ENCODE results near the gene LAMB1. TPM values are rescaled to one million over a fixed set of nuclear protein-coding genes. Genes with fewer than 3 reads are reported as not detected.

Gene LAMB1
- total RNA-seq, 1 experiment from 2014 or later, result 101 TPM

DNA sequence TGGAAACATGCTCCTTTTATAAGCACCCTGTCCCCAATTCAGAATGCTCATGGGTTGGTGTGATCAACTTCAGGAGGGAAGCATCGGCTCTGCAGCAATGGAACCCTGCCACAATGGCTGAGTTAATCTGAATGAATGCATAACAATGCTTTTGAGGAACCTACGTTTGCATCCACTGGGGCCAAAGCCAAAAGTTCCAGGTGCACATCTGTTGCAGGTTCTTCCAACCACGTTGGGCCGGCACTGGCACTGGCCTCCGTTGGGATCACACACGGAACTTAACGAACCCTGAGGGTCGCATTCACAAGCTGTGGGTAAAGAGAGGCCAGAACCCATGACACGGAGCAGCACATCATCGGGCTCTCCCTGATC lies 43.4 kb downstream of the LAMB1 start:
- ATAC-seq, result peak; percentile 74
- no peak overlapping the region for H3K4me3 Mint-ChIP-seq
- H3K27me3 Mint-ChIP-seq (ENCODE audit: low read depth), result no peaks in the 10 kb centered on the region
- H3K9me3 Mint-ChIP-seq, result no peaks in the 10 kb centered on the region
- no peak for TF ChIP-seq IRF2 (CRISPR knock-in tag; IDR thresholded peaks at IDR 0.05; ENCODE audit: borderline replicate concordance, low read depth)
- 0 out of 2 replicates have a peak, but pooled peaks have one; percentile 42 for TF ChIP-seq EMX1 (CRISPR knock-in tag; IDR thresholded peaks at IDR 0.05)
- ChIA-PET CTCF (interaction anchor here (2.1 kb wide), 1 partner anchor 155 kb away, joined by 5 read pairs; no protein-coding TSS in a partner anchor), POLR2A (no interaction called here)
- H3K36me3 Mint-ChIP-seq, result peaks cover 72% of the 10 kb centered on the region
- H3K4me1 Mint-ChIP-seq, result peaks cover 20% of the 10 kb centered on the region
- DNase-seq (ENCODE audit: low spot score), result peak; percentile 21
- peak overlapping the region; percentile 64; the same call in 1 of the 2 replicates for H3K27ac Mint-ChIP-seq

- H3K4me1 Mint-ChIP-seq, result peaks cover 20% of the 10 kb centered on the region
- peak overlapping the region; percentile 56; the same call in 1 of the 2 replicates for H3K27ac Mint-ChIP-seq
- ChIA-PET CTCF (interaction anchor here (1.3 to 2.1 kb wide), 2 partner anchors 42 to 155 kb away, joined by 3 to 5 read pairs; no protein-coding TSS in a partner anchor), POLR2A (no interaction called here)
- H3K9me3 Mint-ChIP-seq, result no peaks in the 10 kb centered on the region
- H3K27me3 Mint-ChIP-seq (ENCODE audit: low read depth), result no peaks in the 10 kb centered on the region
- no peak overlapping the region for H3K4me3 Mint-ChIP-seq
- DNase-seq (ENCODE audit: low spot score), result no peak
- no peak for TF ChIP-seq ELF4 (CRISPR knock-in tag; IDR thresholded peaks at IDR 0.05; ENCODE audit: low read depth)
- TF ChIP-seq TP53 (CRISPR knock-in tag; IDR thresholded peaks at IDR 0.05), result no peak
- no peak for TF ChIP-seq CREM (CRISPR knock-in tag; IDR thresholded peaks at IDR 0.05)
- no peak for TF ChIP-seq RELA (CRISPR knock-in tag; IDR thresholded peaks at IDR 0.05; ENCODE audit: borderline replicate concordance)
- TF ChIP-seq NFATC4 (CRISPR knock-in tag; IDR thresholded peaks at IDR 0.05), result no peak
- peaks cover 67% of the 10 kb centered on the region for H3K36me3 Mint-ChIP-seq
- no peak; the same call in 1 of the 2 replicates for ATAC-seq
Observed at GRCh38 chr7:107958764-107959526, 44.0 kb downstream of the LAMB1 start.

DNA sequence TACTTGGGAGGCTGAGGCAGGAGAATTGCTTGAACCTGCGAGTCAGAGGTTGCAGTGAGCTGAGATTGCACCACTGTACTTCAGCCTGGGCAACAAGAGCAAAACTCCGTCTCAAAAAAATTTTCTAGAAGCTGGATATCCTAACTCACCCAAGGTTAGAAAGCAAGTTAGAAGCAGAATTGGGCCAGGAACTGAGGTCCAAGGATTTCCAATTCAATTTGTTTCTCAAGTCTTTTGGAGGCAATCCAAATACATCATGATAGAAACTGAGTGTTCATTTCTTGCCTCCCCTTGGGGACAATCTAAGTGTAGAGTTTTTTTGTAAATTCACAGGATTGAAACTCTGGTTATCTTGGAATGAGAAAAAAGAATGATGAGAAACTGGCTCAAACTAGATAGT lies 45.5 kb downstream of the LAMB1 start:
- no peaks in the 10 kb centered on the region for H3K9me3 Mint-ChIP-seq
- H3K27me3 Mint-ChIP-seq (ENCODE audit: low read depth), result no peaks in the 10 kb centered on the region
- TF ChIP-seq NFE2L1 (CRISPR knock-in tag; IDR thresholded peaks at IDR 0.05) (no peak), IRF2 (CRISPR knock-in tag; IDR thresholded peaks at IDR 0.05; ENCODE audit: borderline replicate concordance, low read depth) (no peak), NR1H2 (CRISPR knock-in tag; IDR thresholded peaks at IDR 0.05) (no peak), MXD4 (CRISPR knock-in tag; IDR thresholded peaks at IDR 0.05; ENCODE audit: borderline replicate concordance) (no peak), E2F5 (CRISPR knock-in tag; IDR thresholded peaks at IDR 0.05) (no peak), TEAD1 (CRISPR knock-in tag; IDR thresholded peaks at IDR 0.05) (no peak), SMAD4 (CRISPR knock-in tag; IDR thresholded peaks at IDR 0.05) (no peak), SMAD3 (CRISPR knock-in tag; IDR thresholded peaks at IDR 0.05; ENCODE audit: borderline replicate concordance) (no peak), ZNF281 (CRISPR knock-in tag; IDR thresholded peaks at IDR 0.05) (no peak)
- TF ChIP-seq, protein P1, sequence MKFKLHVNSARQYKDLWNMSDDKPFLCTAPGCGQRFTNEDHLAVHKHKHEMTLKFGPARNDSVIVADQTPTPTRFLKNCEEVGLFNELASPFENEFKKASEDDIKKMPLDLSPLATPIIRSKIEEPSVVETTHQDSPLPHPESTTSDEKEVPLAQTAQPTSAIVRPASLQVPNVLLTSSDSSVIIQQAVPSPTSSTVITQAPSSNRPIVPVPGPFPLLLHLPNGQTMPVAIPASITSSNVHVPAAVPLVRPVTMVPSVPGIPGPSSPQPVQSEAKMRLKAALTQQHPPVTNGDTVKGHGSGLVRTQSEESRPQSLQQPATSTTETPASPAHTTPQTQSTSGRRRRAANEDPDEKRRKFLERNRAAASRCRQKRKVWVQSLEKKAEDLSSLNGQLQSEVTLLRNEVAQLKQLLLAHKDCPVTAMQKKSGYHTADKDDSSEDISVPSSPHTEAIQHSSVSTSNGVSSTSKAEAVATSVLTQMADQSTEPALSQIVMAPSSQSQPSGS (CRISPR knock-in tag; IDR thresholded peaks at IDR 0.05; ENCODE audit: borderline replicate concordance, low read depth), result no peak
- TF ChIP-seq, protein P2, sequence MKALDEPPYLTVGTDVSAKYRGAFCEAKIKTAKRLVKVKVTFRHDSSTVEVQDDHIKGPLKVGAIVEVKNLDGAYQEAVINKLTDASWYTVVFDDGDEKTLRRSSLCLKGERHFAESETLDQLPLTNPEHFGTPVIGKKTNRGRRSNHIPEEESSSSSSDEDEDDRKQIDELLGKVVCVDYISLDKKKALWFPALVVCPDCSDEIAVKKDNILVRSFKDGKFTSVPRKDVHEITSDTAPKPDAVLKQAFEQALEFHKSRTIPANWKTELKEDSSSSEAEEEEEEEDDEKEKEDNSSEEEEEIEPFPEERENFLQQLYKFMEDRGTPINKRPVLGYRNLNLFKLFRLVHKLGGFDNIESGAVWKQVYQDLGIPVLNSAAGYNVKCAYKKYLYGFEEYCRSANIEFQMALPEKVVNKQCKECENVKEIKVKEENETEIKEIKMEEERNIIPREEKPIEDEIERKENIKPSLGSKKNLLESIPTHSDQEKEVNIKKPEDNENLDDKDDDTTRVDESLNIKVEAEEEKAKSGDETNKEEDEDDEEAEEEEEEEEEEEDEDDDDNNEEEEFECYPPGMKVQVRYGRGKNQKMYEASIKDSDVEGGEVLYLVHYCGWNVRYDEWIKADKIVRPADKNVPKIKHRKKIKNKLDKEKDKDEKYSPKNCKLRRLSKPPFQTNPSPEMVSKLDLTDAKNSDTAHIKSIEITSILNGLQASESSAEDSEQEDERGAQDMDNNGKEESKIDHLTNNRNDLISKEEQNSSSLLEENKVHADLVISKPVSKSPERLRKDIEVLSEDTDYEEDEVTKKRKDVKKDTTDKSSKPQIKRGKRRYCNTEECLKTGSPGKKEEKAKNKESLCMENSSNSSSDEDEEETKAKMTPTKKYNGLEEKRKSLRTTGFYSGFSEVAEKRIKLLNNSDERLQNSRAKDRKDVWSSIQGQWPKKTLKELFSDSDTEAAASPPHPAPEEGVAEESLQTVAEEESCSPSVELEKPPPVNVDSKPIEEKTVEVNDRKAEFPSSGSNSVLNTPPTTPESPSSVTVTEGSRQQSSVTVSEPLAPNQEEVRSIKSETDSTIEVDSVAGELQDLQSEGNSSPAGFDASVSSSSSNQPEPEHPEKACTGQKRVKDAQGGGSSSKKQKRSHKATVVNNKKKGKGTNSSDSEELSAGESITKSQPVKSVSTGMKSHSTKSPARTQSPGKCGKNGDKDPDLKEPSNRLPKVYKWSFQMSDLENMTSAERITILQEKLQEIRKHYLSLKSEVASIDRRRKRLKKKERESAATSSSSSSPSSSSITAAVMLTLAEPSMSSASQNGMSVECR (CRISPR knock-in tag; IDR thresholded peaks at IDR 0.05; ENCODE audit: borderline replicate concordance), result no peak
- TF ChIP-seq, protein P3, sequence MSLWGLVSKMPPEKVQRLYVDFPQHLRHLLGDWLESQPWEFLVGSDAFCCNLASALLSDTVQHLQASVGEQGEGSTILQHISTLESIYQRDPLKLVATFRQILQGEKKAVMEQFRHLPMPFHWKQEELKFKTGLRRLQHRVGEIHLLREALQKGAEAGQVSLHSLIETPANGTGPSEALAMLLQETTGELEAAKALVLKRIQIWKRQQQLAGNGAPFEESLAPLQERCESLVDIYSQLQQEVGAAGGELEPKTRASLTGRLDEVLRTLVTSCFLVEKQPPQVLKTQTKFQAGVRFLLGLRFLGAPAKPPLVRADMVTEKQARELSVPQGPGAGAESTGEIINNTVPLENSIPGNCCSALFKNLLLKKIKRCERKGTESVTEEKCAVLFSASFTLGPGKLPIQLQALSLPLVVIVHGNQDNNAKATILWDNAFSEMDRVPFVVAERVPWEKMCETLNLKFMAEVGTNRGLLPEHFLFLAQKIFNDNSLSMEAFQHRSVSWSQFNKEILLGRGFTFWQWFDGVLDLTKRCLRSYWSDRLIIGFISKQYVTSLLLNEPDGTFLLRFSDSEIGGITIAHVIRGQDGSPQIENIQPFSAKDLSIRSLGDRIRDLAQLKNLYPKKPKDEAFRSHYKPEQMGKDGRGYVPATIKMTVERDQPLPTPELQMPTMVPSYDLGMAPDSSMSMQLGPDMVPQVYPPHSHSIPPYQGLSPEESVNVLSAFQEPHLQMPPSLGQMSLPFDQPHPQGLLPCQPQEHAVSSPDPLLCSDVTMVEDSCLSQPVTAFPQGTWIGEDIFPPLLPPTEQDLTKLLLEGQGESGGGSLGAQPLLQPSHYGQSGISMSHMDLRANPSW (CRISPR knock-in tag; conservative IDR thresholded peaks at IDR 0.05; ENCODE audit: low read depth), result no peak
- no peak for DNase-seq (ENCODE audit: low spot score)
- H3K27ac Mint-ChIP-seq, result no peak overlapping the region
- peaks cover 70% of the 10 kb centered on the region for H3K36me3 Mint-ChIP-seq
- no peak overlapping the region for H3K4me3 Mint-ChIP-seq
- no peak for ATAC-seq
- POLR2A ChIA-PET, result interaction anchor here (0.6 kb wide), 1 partner anchor 38 kb away, joined by 3 read pairs; no protein-coding TSS in a partner anchor
- H3K4me1 Mint-ChIP-seq, result peaks cover 34% of the 10 kb centered on the region
- CTCF ChIA-PET, result no interaction called here
